GM23248 (cell line): Measurements from ENCODE around the gene MID1. TPM values are rescaled to one million over a fixed set of nuclear protein-coding genes. Genes with fewer than 3 reads are reported as not detected.

Experiments
- DNase-seq: peaks from one replicate; pipeline ENCODE4 v3.0.0-alpha.2; 2015
- H2AFZ ChIP-seq: fragments of 200-600 bp; sonication (generic); 2 replicates; pipeline ENCODE4 v1.6.1; 2016; ENCODE audit warnings: antibody characterized with exemption
- H3F3A ChIP-seq: fragments of 200-600 bp; sonication (generic); 2 replicates; pipeline ENCODE4 v1.6.1; 2016; ENCODE audit warnings: mild to moderate bottlenecking, antibody characterized with exemption, mixed run types; ENCODE audit not compliant: insufficient read depth
- H3K27ac ChIP-seq: fragments of 200-600 bp; sonication (generic); 2 replicates; pipeline ENCODE4 v1.5.1; 2016; ENCODE audit warnings: mild to moderate bottlenecking
- H3K27me3 ChIP-seq: fragments of 200-600 bp; sonication (generic); replicated peaks from 2 replicates; pipeline ENCODE4 v1.6.1; 2016; ENCODE audit warnings: mild to moderate bottlenecking; ENCODE audit not compliant: insufficient read depth
- H3K36me3 ChIP-seq: fragments of 200-600 bp; sonication (generic); 2 replicates; pipeline ENCODE4 v1.6.1; 2016; ENCODE audit warnings: low read depth, mild to moderate bottlenecking
- H3K4me1 ChIP-seq: fragments of 200-600 bp; sonication (generic); 2 replicates; pipeline ENCODE4 v1.6.1; 2016; ENCODE audit warnings: mild to moderate bottlenecking; ENCODE audit not compliant: insufficient read depth
- H3K4me2 ChIP-seq: fragments of 200-600 bp; sonication (generic); one replicate; pipeline ENCODE4 v1.6.1; 2016; ENCODE audit warnings: mild to moderate bottlenecking; ENCODE audit not compliant: unreplicated experiment
- H3K4me3 ChIP-seq: fragments of 200-600 bp; sonication (generic); 2 replicates; pipeline ENCODE4 v1.5.1; 2016; ENCODE audit warnings: mild to moderate bottlenecking
- H3K79me2 ChIP-seq: fragments of 200-600 bp; sonication (generic); 2 replicates; pipeline ENCODE4 v1.6.1; 2016; ENCODE audit warnings: mild to moderate bottlenecking; ENCODE audit not compliant: insufficient read depth
- H3K9ac ChIP-seq: fragments of 200-600 bp; sonication (generic); 2 replicates; pipeline ENCODE4 v1.6.1; 2016; ENCODE audit warnings: mild to moderate bottlenecking
- H3K9me2 ChIP-seq: fragments of 200-600 bp; sonication (generic); 2 replicates; pipeline ENCODE4 v1.6.1; 2016; ENCODE audit warnings: mixed run types, mild to moderate bottlenecking, moderate library complexity; ENCODE audit not compliant: insufficient read depth
- H3K9me3 ChIP-seq: fragments of 200-600 bp; sonication (generic); one replicate; pipeline ENCODE4 v1.6.1; 2017; ENCODE audit warnings: low read depth
- H4K20me1 ChIP-seq: fragments of 200-600 bp; sonication (generic); 2 replicates; pipeline ENCODE4 v1.6.0; 2016; ENCODE audit not compliant: insufficient read depth
- EZH2 ChIP-seq: fragments of 200-600 bp; sonication (generic); IDR thresholded peaks from 2 replicates; pipeline ENCODE4 v1.6.1; 2018; ENCODE audit warnings: antibody characterized with exemption, mild to moderate bottlenecking; ENCODE audit not compliant: insufficient read depth, poor library complexity, severe bottlenecking
- EZH2phosphoT487 ChIP-seq: fragments of 200-600 bp; sonication (generic); IDR thresholded peaks from 2 replicates; pipeline ENCODE4 v1.6.1; 2018; ENCODE audit warnings: antibody characterized with exemption, moderate library complexity, mild to moderate bottlenecking, low read depth; ENCODE audit not compliant: insufficient read depth
- WGBS, 2 experiments: methylation state at CpG; one replicate each; pipeline ENCODE4 v1.1.6; 2015 to 2017; ENCODE audit warnings: low lambda C conversion rate in 2 of 2, low coverage in 1 of 2; ENCODE audit errors: missing lambda C conversion rate in 2 of 2; 5-methylcytosine and 5-hydroxymethylcytosine counted together
- in situ Hi-C: fragments of 300-500 bp; cut with MboI; formaldehyde crosslinking; loops from 2 replicates; pipeline ENCODE4 v1.15.0; 2020
- polyA plus RNA-seq: library from polyadenylated mRNA; unstranded; fragments of >200 nt; fragmentation: Nextera tagmentation; extraction: Ambion mirVana; gene quantifications from 2 replicates; pipeline ENCODE4 v1.2.1, GENCODE V29; 2016
- total RNA-seq: library from RNA; depleted of rRNA; stranded (reverse); fragments of >200 nt; shearing (Covaris generic); gene quantifications from 2 replicates; pipeline ENCODE4 v1.2.3, GENCODE V29; 2014

Gene MID1
- total and polyA plus RNA-seq, 2 experiments from 2014 or later = 5.6 to 5.9 TPM

- Histone ChIP-seq H4K20me1 (no peaks in the 10 kb centered on the region), H3F3A (peaks cover 5% of the 10 kb centered on the region; the same call in 1 of the 2 replicates), H3K4me3 (no peak overlapping the region), H3K9ac (no peak overlapping the region), H3K27me3 (no peaks in the 10 kb centered on the region), H3K27ac (no peak overlapping the region), H3K9me3 (no peaks in the 10 kb centered on the region), H3K36me3 (no peaks in the 10 kb centered on the region), H3K4me1 (peaks cover 19% of the 10 kb centered on the region; the same call in 1 of the 2 replicates), H3K79me2 (no peaks in the 10 kb centered on the region), H3K9me2 (no peaks in the 10 kb centered on the region), H2AFZ (no peak overlapping the region), H3K4me2 (no peak overlapping the region)
- TF ChIP-seq EZH2phosphoT487 (no peak), EZH2 (no peak)
- in situ Hi-C loops = no loop called here
- WGBS, 2 experiments = 63 to 74% methylated on average over 5 of the region's 5 CpGs
- no peak for DNase-seq
Measured at GRCh38 chrX:10516781-10517322, 103.5 kb downstream of the MID1 start.

GRCh38 chrX:10514891-10515290 is 105.5 kb downstream of the MID1 start:
- no peaks in the 10 kb centered on the region for H3F3A ChIP-seq
- no peaks in the 10 kb centered on the region for H3K9me2 ChIP-seq
- TF ChIP-seq EZH2 = no peak
- no peak for TF ChIP-seq EZH2phosphoT487
- peaks cover 16% of the 10 kb centered on the region; the same call in 1 of the 2 replicates for H3K4me1 ChIP-seq
- H3K36me3 ChIP-seq = no peaks in the 10 kb centered on the region
- no peak overlapping the region for H3K27ac ChIP-seq
- peak; percentile 32 for DNase-seq
- no peaks in the 10 kb centered on the region for H3K27me3 ChIP-seq
- WGBS, 2 experiments = 10 to 15% methylated on average over 6 of the region's 6 CpGs
- no peaks in the 10 kb centered on the region for H4K20me1 ChIP-seq
- no peak overlapping the region for H3K4me2 ChIP-seq
- no peaks in the 10 kb centered on the region for H3K79me2 ChIP-seq
- H2AFZ ChIP-seq = no peak overlapping the region; the same call in 1 of the 2 replicates
- no peaks in the 10 kb centered on the region for H3K9me3 ChIP-seq
- no peak overlapping the region for H3K9ac ChIP-seq
- H3K4me3 ChIP-seq = no peak overlapping the region
- in situ Hi-C loops = no loop called here

GRCh38 chrX:10513974-10514373 is 106.4 kb downstream of the MID1 start:
- no peak overlapping the region for H3K4me3 ChIP-seq
- H3K36me3 ChIP-seq = no peaks in the 10 kb centered on the region
- in situ Hi-C loops = no loop called here
- TF ChIP-seq EZH2 (no peak), EZH2phosphoT487 (no peak)
- no peaks in the 10 kb centered on the region for H4K20me1 ChIP-seq
- 0 out of 2 replicates have a peak, but pooled peaks cover 10% of the 10 kb centered on the region for H3K4me1 ChIP-seq
- no peaks in the 10 kb centered on the region for H3K9me2 ChIP-seq
- no peaks in the 10 kb centered on the region for H3K9me3 ChIP-seq
- no peaks in the 10 kb centered on the region for H3K27me3 ChIP-seq
- 55 to 58% methylated on average over 2 of the region's 2 CpGs for WGBS, 2 experiments
- H3K79me2 ChIP-seq = no peaks in the 10 kb centered on the region
- H3K9ac ChIP-seq = no peak overlapping the region
- no peak overlapping the region for H3K27ac ChIP-seq
- no peak for DNase-seq
- H3F3A ChIP-seq = no peaks in the 10 kb centered on the region
- H2AFZ ChIP-seq = no peak overlapping the region
- no peak overlapping the region for H3K4me2 ChIP-seq

- H3K4me2 ChIP-seq = no peak overlapping the region
- H2AFZ ChIP-seq = no peak overlapping the region
- H3K79me2 ChIP-seq = no peaks in the 10 kb centered on the region
- H3K9me3 ChIP-seq = no peaks in the 10 kb centered on the region
- H3K4me3 ChIP-seq = no peak overlapping the region
- no peaks in the 10 kb centered on the region for H4K20me1 ChIP-seq
- H3K9ac ChIP-seq = no peak overlapping the region
- 0 out of 2 replicates have a peak, but pooled peaks cover 14% of the 10 kb centered on the region for H3K4me1 ChIP-seq
- WGBS, 2 experiments = 96 to 99% methylated on average over 3 of the region's 3 CpGs
- H3K36me3 ChIP-seq = no peaks in the 10 kb centered on the region
- in situ Hi-C loops = no loop called here
- DNase-seq = no peak
- H3K27me3 ChIP-seq = no peaks in the 10 kb centered on the region
- no peaks in the 10 kb centered on the region for H3F3A ChIP-seq
- no peak overlapping the region for H3K27ac ChIP-seq
- TF ChIP-seq EZH2phosphoT487 (no peak), EZH2 (no peak)
- H3K9me2 ChIP-seq = no peaks in the 10 kb centered on the region
Measured at GRCh38 chrX:10512741-10513140, 107.6 kb downstream of the MID1 start.
